MG63 (cell line): ENCODE measurements around the gene SMARCD3. TPM values are rescaled to one million over a fixed set of nuclear protein-coding genes. Genes with fewer than 3 reads are reported as not detected.

Experiments
- DNase-seq: peaks from one replicate; pipeline ENCODE4 v3.0.0-alpha.2; 2020
- H3K27me3 ChIP-seq: fragments of 250-450 bp; sonication (Bioruptor Pico); 2 replicates; pipeline ENCODE4 v1.5.1; 2020; ENCODE audit warnings: mild to moderate bottlenecking, moderate library complexity
- H3K36me3 ChIP-seq: fragments of 250-450 bp; sonication (Bioruptor Pico); 2 replicates; pipeline ENCODE4 v1.5.1; 2020; ENCODE audit warnings: mild to moderate bottlenecking, moderate library complexity
- H3K4me3 ChIP-seq: fragments of 250-450 bp; sonication (Bioruptor Pico); 2 replicates; pipeline ENCODE4 v1.5.1; 2020; ENCODE audit warnings: mild to moderate bottlenecking, moderate library complexity
- H3K9me3 ChIP-seq: fragments of 250-450 bp; sonication (Bioruptor Pico); 2 replicates; pipeline ENCODE4 v1.5.1; 2020; ENCODE audit warnings: mild to moderate bottlenecking, moderate library complexity
- total RNA-seq: library from RNA; depleted of rRNA; stranded (reverse); fragments of >200 nt; shearing (Covaris generic); gene quantifications from 2 replicates; pipeline ENCODE4 v1.2.3, GENCODE V29; 2014; ENCODE audit warnings: low replicate concordance

The SMARCD3 gene
- total RNA-seq, 1 experiment from 2014 or later, result 14.2 TPM

DNA sequence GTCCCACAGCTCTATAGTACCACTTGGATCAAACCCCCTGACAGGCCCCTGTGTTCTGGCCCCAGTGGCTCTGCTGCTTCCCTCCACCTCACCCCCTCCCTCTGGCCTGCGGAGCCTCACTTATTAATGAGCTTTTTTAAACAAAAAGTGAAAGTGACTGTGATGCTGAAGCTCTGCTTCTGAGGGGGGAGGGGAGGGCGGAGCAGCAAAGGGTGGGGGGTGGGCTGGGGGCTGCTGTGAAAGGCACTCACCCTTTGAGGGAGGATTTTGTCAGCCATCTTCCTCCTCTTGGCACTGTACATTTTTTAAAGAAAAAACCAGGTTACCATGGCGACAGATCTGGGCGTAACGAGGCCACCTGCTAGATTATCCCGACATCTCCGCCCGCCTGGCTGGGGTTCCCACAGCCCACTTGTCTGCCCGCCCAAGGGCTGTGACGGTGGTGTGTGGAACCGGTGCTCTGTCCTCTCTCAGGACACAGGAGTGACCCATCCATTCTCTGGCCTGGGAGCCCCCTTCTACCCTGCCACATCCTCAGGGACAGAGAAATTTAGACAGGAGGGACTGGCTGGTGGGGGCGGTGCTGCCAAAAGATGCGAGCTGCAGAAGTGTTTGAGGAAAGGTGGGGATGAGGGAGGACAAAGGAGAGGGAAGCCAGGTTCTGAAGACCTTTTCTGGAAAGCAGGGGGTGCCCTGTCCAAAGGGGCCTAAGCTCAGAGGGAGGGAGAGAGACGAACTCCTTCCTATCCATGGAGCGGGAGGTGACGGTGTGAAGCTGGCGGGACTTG, 4.9 kb downstream of the SMARCD3 start:
- no peaks in the 10 kb centered on the region for H3K9me3 ChIP-seq
- no peak for DNase-seq
- H3K4me3 ChIP-seq, result no peak overlapping the region
- H3K27me3 ChIP-seq, result no peaks in the 10 kb centered on the region
- no peaks in the 10 kb centered on the region for H3K36me3 ChIP-seq

DNA sequence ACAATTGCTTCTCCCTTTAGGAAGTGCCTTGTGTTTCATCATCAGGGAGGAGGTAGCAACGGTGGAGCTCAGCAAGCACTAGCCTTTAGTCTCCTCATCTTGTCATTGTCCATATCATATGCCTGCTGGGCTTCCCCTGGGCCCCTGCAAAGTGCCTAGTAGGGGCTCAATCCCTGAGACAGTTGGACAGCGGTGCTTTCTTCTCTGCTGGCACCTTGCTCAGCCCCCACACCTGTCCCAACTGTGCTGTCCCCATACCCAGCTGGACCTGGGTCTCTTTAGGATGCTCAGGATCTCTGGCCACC, 5.5 kb downstream of the SMARCD3 start:
- H3K9me3 ChIP-seq, result no peaks in the 10 kb centered on the region
- no peak overlapping the region for H3K4me3 ChIP-seq
- no peak for DNase-seq
- no peaks in the 10 kb centered on the region for H3K27me3 ChIP-seq
- no peaks in the 10 kb centered on the region for H3K36me3 ChIP-seq

DNA sequence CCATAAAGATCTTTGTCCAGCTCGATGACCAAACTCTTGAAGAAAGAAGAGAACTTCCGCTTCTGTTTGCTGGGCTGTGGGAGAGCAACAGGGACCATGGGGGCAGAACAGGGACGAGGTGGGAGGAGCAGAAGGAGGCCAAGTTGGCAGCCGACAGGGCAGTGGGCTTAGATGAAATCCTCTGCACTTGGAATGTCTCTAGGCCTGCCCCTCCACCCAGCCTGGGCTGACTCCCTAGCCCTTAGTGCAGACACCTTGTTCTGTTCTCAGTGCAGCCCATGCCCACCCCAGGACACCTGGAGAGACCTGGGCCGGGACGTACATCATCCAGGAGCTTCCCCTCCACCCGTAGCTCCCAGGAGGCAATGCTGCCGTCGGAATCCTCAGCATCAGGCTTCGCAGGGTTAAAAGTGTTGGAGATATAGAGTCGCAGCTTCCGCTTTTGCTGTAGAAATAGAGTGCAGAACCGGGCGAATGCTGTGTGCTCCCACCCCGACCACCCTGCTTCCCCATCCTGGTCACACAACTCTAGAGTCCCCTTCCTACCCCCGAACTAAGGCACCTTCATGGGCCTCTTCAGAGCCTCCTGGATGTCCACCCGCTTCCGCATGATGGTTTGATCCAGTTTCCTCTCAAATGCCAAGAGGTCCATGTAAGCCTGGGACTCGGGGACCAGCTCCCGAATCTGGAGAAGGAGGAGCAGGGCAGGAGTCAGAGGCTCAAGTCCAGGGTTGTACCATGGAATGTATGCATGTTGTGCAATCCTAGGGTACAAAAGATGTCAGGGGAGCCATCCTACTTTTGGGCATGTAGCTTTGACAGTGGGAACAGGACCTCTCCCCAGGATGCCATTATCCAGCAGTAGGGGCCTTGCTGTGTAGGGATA, 6.1 kb downstream of the SMARCD3 start:
- no peak for DNase-seq
- H3K9me3 ChIP-seq, result no peaks in the 10 kb centered on the region
- H3K36me3 ChIP-seq, result no peaks in the 10 kb centered on the region
- no peaks in the 10 kb centered on the region for H3K27me3 ChIP-seq
- no peak overlapping the region for H3K4me3 ChIP-seq

- DNase-seq, result no peak
- Histone ChIP-seq H3K4me3 (no peak overlapping the region), H3K36me3 (peaks cover 4% of the 10 kb centered on the region; the same call in 1 of the 2 replicates), H3K27me3 (no peaks in the 10 kb centered on the region), H3K9me3 (no peaks in the 10 kb centered on the region)
Observed at GRCh38 chr7:151241755-151242096, 6.8 kb downstream of the SMARCD3 start.

DNA sequence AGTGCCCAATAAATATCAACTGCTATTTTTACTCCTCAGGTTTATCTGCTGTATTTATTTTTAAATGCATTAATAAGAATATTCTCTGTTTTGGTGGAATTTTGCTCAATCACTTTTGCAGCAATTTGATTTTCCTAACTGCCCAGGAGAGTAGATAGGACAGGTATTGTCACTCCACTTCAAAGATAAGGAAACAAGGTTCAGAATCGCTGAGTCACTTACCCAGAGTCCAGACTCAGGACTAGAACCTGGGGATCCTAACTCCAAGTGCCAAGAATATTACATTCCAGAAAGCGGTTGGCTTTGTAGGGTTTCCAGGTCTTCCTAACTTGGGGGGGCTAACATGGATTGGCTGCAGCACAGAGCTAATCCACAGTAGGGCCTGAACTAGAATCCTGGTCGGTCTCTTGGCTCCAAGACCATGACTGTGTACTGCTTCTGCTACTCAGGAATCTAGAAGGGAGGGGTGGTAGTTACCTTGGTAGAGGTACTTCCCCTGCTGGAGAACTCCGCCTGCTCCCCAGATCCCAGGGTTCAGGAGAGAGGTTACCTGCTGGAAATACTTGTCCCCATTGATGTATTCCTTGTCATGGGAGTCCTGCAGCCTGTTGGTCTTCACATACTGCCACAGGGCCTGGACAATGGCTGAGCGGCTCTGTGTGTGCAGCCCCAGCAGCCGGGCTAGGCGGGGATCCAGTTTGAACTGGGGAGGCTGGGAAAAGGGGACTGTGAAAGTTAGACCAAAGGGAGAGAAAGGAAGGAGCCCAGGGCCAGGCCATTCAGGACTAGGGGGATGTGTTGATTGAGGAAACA, 7.3 kb downstream of the SMARCD3 start:
- Histone ChIP-seq H3K36me3 (peaks cover 5% of the 10 kb centered on the region), H3K4me3 (no peak overlapping the region)
- no peak for DNase-seq

DNA sequence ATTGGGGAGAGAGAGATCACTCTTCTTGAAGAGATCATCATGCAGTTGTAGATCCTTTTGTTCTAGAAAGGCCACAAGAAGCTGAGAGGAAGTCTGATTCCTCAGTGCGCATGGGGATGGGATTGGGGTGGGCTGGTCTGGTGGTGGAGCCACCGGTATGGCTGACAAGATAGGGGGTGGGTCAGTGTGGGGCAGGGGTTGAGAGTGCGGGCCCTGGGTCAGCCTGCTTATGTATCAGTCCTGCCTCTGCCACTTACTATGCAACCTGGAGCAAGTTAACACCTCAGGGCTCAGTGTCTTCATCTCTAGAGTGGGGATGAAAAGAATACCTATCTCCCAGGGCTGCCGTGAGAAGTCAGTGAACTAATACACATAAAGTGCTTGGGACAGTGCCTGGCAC, 8.0 kb downstream of the SMARCD3 start:
- Histone ChIP-seq H3K27me3 (no peaks in the 10 kb centered on the region), H3K4me3 (no peak overlapping the region), H3K9me3 (no peaks in the 10 kb centered on the region), H3K36me3 (peaks cover 7% of the 10 kb centered on the region)
- DNase-seq, result no peak

More for the DNA sequence above, 7.3 kb downstream of the SMARCD3 start:
- Histone ChIP-seq H3K27me3 (no peaks in the 10 kb centered on the region), H3K9me3 (no peaks in the 10 kb centered on the region)

DNA sequence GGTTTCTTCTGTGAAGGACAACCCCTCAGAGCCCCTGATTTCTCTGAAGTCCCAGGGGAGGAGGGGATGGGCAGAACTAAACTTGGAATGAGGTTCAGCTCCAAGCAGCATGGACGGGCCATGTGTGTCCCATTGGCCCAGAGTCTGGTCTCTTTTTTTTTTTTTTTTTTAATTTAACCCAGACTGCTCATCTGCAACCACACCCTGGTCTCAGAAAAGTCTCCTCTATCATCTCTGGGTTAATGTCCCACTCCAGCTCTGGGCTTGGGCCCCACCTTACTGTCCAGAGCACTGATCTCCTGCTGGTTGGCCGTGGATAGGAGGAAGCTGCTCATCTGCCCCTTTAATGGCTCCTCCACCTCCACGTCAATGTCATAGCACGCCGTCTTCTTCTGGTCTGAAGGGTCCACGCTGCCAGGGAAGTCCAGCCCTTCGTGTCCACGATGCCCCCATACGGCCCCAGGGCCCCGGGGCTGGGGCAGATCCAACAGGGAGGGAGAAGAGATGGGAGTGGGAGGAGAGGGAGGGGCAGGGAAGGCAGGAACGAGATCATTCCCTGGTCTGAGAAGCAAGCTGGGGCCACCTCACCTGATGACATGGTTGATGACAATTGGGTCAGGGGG, 8.5 kb downstream of the SMARCD3 start:
- H3K27me3 ChIP-seq, result no peaks in the 10 kb centered on the region
- no peaks in the 10 kb centered on the region for H3K9me3 ChIP-seq
- no peak overlapping the region for H3K4me3 ChIP-seq
- peaks cover 7% of the 10 kb centered on the region for H3K36me3 ChIP-seq
- DNase-seq, result no peak

GRCh38 chr7:151238924-151239836, 9.3 kb downstream of the SMARCD3 start:
- peaks cover 7% of the 10 kb centered on the region for H3K36me3 ChIP-seq
- H3K27me3 ChIP-seq, result no peaks in the 10 kb centered on the region
- H3K9me3 ChIP-seq, result no peaks in the 10 kb centered on the region
- DNase-seq, result no peak
- H3K4me3 ChIP-seq, result no peak overlapping the region

- DNase-seq, result no peak
- no peaks in the 10 kb centered on the region for H3K27me3 ChIP-seq
- peaks cover 7% of the 10 kb centered on the region for H3K36me3 ChIP-seq
- H3K4me3 ChIP-seq, result no peak overlapping the region
- H3K9me3 ChIP-seq, result no peaks in the 10 kb centered on the region
Observed at GRCh38 chr7:151238190-151238810, 10.2 kb downstream of the SMARCD3 start.

DNA sequence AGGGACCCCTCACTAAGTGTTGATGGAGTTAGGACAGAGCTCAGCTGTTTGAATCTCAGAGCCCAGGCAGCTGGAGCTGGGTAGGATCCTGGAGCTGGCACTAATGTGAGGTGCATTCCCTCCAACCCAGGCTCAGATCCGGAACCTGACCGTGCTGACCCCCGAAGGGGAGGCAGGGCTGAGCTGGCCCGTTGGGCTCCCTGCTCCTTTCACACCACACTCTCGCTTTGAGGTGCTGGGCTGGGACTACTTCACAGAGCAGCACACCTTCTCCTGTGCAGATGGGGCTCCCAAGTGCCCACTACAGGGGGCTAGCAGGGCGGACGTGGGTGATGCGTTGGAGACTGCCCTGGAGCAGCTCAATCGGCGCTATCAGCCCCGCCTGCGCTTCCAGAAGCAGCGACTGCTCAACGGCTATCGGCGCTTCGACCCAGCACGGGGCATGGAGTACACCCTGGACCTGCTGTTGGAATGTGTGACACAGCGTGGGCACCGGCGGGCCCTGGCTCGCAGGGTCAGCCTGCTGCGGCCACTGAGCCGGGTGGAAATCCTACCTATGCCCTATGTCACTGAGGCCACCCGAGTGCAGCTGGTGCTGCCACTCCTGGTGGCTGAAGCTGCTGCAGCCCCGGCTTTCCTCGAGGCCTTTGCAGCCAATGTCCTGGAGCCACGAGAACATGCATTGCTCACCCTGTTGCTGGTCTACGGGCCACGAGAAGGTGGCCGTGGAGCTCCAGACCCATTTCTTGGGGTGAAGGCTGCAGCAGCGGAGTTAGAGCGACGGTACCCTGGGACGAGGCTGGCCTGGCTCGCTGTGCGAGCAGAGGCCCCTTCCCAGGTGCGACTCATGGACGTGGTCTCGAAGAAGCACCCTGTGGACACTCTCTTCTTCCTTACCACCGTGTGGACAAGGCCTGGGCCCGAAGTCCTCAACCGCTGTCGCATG, 11.0 kb downstream of the SMARCD3 start:
- DNase-seq, result no peak
- Histone ChIP-seq H3K27me3 (no peaks in the 10 kb centered on the region), H3K36me3 (peaks cover 7% of the 10 kb centered on the region), H3K9me3 (no peaks in the 10 kb centered on the region), H3K4me3 (no peak overlapping the region)

- Histone ChIP-seq H3K27me3 (no peaks in the 10 kb centered on the region), H3K36me3 (peaks cover 7% of the 10 kb centered on the region), H3K9me3 (no peaks in the 10 kb centered on the region), H3K4me3 (no peak overlapping the region)
- no peak for DNase-seq
Observed at GRCh38 chr7:151236406-151236805, 12.1 kb downstream of the SMARCD3 start.

DNA sequence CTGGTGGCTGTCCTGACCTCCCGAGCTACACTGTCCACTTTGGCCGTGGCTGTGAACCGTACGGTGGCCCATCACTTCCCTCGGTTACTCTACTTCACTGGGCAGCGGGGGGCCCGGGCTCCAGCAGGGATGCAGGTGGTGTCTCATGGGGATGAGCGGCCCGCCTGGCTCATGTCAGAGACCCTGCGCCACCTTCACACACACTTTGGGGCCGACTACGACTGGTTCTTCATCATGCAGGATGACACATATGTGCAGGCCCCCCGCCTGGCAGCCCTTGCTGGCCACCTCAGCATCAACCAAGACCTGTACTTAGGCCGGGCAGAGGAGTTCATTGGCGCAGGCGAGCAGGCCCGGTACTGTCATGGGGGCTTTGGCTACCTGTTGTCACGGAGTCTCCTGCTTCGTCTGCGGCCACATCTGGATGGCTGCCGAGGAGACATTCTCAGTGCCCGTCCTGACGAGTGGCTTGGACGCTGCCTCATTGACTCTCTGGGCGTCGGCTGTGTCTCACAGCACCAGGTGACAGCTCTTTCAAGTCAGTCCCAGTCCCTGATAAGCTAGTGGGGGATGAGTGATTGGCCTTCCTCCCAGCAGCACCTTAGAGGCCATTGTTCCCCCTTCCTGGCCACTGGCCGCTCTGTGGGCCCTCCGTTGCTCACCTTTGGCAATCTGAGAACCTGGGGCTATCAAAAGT, 13.3 kb downstream of the SMARCD3 start:
- DNase-seq, result no peak
- Histone ChIP-seq H3K4me3 (no peak overlapping the region), H3K9me3 (no peaks in the 10 kb centered on the region), H3K36me3 (peaks cover 7% of the 10 kb centered on the region), H3K27me3 (no peaks in the 10 kb centered on the region)

DNA sequence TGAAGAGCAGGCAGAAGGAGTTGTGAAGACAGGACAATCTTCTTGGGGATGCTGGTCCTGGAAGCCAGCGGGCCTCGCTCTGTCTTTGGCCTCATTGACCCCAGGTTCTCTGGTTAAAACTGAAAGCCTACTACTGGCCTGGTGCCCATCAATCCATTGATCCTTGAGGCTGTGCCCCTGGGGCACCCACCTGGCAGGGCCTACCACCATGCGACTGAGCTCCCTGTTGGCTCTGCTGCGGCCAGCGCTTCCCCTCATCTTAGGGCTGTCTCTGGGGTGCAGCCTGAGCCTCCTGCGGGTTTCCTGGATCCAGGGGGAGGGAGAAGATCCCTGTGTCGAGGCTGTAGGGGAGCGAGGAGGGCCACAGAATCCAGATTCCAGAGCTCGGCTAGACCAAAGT, 14.7 kb downstream of the SMARCD3 start:
- H3K4me3 ChIP-seq, result peak overlapping the region; percentile 85
- no peaks in the 10 kb centered on the region for H3K9me3 ChIP-seq
- H3K27me3 ChIP-seq, result no peaks in the 10 kb centered on the region
- peaks cover 7% of the 10 kb centered on the region for H3K36me3 ChIP-seq
- no peak for DNase-seq
